ENCODE results near the gene OBSCN. TPM values are rescaled to one million over a fixed set of nuclear protein-coding genes. Genes with fewer than 3 reads are reported as not detected.

Gene OBSCN
- total RNA-seq, 1 donor from 2014 or later: 21.6 TPM

DNA sequence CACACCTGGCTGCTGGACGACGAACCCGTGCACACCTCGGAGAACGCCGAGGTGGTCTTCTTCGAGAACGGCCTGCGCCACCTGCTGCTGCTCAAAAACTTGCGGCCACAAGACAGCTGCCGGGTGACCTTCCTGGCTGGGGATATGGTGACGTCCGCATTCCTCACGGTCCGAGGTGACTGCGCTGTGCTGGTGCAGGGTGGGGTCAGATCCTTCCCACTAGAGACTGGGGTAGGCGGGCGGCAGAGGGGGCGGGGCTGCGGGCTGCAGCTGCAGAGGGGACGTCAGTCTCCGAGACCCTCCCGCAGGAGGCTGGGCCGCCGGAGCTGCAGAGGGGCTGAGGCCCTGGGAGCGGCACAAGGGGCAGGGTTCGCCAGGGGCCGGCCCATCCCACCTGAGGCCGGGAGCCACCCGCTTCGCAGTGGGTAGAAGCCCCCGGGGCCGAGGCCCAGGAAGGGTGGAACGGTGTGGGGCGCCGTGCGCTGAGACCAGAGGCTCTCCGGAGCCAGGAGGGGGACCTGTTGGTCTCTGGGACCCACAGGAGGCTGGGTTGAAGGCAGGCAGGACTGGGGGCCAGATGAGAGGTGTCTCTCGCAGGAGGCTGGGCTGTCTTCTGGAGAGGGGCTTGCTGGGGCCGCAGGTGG is 108.2 kb downstream of the OBSCN start:
- intact Hi-C loops (cut with micrococcal nuclease): no loop called here

DNA sequence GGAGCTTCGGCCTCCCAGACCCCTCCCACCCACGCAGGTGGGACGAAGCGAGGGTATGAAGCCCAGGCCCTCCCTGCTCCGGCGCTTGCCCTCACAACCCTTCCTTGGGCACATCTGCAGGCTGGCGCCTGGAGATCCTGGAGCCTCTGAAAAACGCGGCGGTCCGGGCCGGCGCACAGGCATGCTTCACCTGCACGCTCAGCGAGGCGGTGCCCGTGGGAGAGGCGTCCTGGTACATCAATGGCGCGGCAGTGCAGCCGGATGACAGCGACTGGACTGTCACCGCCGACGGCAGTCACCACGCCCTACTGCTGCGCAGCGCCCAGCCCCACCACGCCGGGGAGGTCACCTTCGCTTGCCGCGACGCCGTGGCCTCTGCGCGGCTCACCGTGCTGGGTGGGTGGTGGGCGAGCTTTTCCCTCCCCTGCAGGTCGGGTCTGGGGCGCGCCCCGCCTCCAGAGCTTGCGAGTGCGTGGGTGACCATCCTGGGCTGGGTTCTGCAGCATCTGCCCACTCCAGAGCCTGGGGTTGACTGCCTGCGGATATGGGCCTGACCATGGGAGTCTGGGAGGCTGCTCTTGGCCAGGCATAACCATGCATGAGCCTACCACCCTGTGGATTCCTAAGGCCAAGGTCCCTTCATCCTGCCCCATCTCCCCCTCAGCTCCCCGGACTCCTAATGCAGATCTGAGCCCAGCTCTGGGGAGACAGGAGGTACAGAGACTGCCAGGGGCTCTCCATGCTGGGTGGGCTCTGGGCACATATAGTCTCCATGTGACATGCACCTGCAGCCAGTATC is 108.9 kb downstream of the OBSCN start:
- intact Hi-C loops (cut with micrococcal nuclease): no loop called here

DNA sequence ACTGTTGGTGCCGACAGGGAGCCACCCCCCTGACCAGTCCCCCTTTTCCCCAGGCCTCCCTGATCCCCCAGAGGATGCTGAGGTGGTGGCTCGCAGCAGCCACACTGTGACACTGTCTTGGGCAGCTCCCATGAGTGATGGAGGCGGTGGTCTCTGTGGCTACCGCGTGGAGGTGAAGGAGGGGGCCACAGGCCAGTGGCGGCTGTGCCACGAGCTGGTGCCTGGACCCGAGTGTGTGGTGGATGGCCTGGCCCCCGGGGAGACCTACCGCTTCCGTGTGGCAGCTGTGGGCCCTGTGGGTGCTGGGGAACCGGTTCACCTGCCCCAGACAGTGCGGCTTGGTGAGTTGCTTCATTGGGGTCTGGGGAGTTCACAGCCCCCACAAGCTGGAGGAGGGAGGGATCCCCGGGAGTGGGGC is 109.6 kb downstream of the OBSCN start:
- intact Hi-C loops (cut with micrococcal nuclease): no loop called here

DNA sequence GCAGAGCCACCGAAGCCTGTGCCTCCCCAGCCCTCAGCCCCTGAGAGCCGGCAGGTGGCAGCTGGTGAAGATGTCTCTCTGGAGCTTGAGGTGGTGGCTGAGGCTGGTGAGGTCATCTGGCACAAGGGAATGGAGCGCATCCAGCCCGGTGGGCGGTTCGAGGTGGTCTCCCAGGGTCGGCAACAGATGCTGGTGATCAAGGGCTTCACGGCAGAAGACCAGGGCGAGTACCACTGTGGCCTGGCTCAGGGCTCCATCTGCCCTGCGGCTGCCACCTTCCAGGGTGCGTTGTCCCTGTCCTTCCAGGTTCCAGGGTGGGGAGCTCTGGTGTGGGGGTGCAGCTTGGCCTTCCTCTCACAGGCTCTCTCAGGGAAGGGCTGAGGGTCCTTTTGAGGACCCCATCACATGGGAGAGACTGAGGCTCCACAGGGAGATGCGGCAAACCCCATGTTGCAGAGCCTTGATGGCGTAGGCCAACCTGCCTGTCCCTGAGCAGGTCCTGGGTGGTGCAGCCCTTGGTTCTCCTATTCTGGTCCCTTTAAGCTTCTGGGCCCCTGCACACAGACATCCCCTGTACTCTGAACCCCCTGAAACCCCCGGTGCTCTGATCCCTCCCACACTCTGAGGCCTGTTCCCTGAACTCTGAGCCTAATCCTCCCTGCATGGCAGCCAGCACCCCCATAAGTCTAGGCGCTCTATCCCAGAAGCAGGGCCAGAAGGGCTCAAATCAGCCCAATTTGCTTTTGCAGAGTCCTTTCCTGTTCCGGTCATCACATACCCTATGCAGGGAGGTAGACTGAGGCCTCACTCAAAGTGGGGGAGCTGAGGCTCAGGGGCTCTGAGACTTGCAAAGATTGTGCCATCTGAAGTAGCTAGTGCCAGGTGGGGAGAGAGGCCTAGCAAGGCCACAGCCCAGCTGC is 110.3 kb downstream of the OBSCN start:
- intact Hi-C loops (cut with micrococcal nuclease): no loop called here

DNA sequence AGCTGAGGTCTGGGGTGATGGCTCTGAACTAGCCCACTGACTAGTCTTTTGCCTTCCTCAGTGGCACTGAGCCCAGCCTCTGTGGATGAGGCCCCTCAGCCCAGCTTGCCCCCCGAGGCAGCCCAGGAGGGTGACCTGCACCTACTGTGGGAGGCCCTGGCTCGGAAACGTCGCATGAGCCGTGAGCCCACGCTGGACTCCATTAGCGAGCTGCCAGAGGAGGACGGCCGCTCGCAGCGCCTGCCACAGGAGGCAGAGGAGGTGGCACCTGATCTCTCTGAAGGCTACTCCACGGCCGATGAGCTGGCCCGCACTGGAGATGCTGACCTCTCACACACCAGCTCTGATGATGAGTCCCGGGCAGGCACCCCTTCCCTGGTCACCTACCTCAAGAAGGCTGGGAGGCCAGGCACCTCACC is 111.0 kb downstream of the OBSCN start:
- intact Hi-C loops (cut with micrococcal nuclease): no loop called here

DNA sequence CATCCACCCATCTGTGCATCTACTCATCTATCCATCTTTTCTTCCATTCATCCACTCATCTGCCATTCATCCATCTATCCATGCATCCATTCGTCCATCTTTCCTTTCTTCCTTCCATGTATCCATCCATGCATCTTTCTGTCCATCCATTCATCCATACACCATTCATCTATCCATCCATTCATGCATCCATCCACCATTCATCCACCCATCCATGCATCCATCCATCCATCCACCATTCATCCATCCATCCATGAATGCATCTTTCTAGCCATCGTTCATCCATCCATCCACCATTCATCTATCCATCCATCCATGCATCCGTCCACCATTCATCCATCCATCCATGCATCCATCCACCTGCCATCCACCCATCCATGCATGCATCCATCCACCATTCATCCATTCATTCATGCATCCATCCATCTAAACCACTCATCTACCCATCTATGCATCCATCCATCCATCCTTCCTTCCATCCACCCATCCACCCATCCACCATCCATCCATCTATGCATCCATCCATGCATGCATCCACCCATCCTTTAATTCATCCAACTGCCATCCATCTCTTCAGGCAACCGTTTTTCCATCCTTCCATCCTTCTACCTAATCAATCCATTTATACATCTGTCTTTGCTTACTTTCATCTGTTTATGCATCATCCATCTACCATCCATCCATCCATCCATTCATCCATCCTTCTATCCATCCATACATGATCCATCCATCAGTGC is 111.7 kb downstream of the OBSCN start:
- intact Hi-C loops (cut with micrococcal nuclease): no loop called here

DNA sequence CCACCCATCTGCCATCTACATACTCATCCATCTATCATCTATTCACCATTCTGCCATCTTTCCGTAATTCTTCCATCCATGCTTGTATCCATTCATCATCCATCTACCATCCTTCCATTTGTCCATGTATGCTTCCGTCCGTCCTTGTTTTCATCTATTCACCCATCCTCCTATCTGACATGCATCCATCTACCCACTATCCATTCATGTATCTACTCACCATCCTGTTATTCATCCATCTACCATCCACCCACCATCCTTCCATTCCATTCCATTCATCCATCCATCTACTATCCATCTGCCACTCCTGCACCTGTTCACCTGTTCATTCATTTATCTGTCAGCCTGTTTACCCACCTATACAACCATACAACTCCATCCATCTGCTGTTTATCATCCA is 112.5 kb downstream of the OBSCN start:
- intact Hi-C loops (cut with micrococcal nuclease): no loop called here

DNA sequence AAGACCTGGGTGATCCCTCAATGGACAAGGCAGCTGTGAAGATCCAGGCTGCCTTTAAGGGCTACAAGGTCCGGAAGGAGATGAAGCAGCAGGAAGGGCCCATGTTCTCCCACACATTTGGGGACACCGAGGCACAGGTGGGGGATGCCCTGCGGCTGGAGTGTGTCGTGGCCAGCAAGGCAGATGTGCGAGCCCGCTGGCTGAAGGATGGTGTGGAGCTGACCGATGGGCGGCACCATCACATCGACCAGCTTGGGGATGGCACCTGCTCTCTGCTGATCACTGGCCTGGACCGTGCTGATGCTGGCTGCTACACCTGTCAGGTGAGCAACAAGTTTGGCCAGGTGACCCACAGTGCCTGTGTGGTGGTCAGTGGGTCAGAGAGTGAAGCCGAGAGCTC is 113.6 kb downstream of the OBSCN start:
- intact Hi-C loops (cut with micrococcal nuclease): no loop called here

DNA sequence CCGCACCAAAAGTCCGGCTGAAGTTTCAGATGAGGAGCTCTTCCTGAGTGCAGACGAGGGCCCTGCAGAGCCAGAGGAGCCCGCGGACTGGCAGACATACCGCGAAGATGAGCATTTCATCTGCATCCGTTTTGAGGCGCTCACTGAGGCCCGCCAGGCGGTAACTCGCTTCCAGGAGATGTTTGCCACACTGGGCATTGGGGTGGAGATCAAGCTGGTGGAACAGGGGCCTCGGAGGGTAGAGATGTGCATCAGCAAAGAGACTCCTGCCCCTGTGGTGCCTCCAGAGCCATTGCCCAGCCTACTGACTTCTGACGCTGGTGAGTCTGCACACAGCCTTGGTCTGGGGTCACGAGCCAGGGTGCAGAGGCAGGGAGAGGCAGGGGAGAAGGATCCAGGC is 114.1 kb downstream of the OBSCN start:
- intact Hi-C loops (cut with micrococcal nuclease): no loop called here

DNA sequence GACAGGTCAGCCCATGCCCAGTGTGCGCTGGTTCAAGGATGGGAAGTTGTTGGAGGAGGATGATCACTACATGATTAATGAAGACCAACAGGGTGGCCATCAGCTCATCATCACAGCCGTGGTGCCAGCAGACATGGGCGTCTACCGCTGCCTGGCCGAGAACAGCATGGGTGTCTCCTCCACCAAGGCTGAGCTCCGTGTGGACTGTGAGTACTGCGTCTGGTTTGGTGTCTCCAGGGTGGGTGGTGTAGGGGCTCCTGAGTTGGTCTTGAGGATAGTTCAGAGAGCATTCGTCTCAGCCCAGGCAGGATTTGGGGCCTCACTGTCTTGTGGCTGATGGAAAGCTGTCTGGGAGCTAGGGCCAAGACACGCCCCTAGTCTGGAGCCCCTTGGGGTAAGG is 115.6 kb downstream of the OBSCN start:
- intact Hi-C loops (cut with micrococcal nuclease): no loop called here

DNA sequence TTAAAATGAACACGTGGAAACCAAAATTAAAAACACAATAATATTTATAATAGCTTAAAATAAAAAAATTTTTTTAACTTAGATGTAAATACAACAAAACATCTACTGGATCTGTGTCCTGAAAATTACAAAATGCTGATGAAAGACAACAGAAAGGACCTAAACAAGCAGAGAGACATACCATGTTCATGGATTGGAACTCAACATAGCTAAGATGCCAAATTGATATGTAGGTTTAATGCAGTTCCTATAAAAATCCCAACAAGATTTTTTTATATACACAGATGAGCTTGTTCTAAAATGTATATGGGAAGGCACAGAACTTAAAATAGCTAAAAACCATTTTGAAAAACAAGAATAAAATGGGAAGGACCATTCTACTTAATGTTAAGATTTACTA is 117.4 kb downstream of the OBSCN start:
- intact Hi-C loops (cut with micrococcal nuclease): no loop called here

DNA sequence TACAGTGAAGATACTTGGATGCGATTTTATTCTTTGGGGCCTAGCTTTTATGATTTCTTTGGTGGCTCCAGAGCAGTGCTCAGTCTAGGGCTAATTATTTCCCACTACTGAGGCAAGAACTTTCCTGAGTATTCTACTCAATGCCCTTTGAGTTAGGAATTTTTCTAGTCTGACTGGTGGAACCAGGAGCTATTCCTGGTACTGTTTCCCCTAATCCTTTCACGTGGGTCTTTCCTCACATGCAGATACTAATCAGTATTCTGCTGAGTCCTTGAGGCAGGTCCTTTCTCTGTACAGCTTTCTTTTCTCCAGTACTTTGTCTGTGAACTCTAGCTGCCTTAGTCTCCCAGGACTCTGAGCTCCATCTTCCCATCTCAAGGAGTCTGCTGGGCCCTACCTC is 122.0 kb downstream of the OBSCN start:
- intact Hi-C loops (cut with micrococcal nuclease): no loop called here

DNA sequence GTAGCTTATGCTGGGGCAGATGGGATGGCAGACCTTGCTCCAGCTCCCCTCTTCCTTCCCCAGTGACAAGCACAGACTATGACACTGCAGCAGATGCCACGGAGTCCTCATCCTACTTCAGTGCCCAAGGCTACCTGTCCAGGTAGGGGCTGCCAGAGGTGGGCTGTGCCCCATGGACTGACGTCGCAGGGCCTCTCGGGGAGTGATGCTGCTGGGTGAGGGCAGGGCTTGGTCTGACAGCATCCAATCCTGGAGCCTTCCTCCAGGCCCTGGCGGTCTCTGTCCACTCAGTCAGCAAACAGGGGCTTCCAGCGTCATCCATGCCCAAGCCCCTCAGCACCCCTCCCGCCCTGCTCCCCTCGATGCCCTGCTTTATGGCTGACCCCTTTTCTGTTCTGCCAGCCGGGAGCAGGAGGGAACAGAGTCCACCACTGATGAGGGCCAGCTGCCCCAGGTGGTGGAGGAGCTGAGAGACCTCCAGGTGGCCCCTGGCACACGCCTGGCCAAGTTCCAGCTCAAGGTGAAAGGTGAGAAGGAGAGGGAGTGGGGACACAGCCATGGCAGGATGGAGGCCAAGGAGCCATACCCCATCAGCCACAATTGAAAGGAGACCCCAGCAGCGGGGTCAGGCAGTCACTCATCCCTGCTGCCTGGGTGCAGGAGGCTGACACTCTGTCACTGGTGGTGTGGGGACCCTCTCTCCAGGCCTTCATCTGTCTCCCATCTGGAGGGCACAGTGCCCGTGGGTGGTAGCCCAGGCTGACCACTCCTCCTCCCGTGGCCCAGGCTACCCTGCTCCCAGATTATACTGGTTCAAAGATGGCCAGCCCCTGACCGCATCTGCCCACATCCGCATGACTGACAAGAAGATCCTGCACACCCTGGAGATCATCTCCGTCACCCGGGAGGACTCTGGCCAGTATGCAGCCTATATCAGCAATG is 125.2 kb downstream of the OBSCN start:
- intact Hi-C loops (cut with micrococcal nuclease): no loop called here

DNA sequence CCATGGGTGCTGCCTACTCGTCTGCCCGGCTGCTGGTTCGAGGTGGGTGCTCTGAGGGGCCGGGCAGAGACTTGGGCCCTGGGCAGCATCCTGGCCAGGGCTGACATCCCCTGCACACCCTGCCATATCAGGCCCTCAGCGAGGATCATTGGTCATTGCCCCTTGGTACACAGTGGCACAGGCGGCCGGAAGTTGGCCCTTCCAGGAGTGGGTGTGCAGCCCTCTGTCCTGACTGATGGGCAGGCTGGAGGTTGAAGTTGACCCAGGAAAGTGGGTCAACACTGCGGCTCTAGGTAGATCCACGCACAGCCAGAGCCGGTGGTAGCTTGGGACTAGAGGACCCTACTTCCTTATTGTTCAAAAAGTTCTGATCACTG is 125.9 kb downstream of the OBSCN start:
- intact Hi-C loops (cut with micrococcal nuclease): no loop called here

DNA sequence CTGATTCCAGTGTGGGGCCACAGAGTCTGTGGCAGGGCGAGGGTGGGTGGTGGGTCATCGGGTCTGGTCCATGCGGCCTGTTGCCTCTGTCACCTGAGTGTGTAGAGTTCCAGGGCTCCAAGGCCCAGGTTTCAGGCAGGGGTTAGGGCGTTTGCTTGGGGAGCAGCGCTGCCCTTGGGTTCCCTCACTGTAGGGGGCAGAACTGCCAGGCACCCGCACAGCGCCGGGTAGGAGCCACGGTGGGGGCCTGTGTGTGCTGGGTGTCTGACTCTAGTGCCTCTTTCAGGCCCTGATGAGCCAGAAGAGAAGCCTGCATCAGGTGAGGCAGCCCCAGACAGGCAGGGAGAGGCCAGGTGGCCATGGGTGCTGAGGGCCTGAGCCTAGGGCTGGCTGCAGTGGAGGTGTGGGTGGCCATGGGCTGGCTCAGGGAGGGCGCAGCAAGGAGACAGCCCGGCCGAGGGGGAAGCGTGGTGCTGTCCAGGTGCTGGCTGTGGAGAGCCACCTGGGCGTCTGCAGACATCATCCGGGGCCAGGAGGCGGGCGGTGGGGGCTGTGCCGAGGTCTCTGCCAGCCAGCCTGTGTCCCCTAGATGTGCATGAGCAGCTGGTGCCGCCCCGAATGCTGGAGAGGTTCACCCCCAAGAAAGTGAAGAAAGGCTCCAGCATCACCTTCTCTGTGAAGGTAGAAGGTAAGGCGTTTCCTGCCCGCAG is 126.5 kb downstream of the OBSCN start:
- intact Hi-C loops (cut with micrococcal nuclease): no loop called here

DNA sequence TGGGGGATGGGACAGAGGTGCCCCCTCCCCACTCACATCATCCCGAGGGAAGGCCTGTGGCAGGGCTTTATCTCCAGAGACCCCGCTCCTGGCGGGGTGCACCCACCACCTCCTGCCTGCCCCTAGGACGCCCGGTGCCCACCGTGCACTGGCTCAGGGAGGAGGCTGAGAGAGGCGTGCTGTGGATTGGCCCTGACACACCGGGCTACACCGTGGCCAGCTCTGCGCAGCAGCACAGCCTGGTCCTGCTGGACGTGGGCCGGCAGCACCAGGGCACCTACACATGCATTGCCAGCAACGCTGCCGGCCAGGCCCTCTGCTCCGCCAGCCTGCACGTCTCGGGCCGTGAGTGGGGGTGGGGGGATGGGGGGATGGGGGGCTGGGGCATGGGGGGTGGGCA is 127.1 kb downstream of the OBSCN start:
- intact Hi-C loops (cut with micrococcal nuclease): no loop called here

DNA sequence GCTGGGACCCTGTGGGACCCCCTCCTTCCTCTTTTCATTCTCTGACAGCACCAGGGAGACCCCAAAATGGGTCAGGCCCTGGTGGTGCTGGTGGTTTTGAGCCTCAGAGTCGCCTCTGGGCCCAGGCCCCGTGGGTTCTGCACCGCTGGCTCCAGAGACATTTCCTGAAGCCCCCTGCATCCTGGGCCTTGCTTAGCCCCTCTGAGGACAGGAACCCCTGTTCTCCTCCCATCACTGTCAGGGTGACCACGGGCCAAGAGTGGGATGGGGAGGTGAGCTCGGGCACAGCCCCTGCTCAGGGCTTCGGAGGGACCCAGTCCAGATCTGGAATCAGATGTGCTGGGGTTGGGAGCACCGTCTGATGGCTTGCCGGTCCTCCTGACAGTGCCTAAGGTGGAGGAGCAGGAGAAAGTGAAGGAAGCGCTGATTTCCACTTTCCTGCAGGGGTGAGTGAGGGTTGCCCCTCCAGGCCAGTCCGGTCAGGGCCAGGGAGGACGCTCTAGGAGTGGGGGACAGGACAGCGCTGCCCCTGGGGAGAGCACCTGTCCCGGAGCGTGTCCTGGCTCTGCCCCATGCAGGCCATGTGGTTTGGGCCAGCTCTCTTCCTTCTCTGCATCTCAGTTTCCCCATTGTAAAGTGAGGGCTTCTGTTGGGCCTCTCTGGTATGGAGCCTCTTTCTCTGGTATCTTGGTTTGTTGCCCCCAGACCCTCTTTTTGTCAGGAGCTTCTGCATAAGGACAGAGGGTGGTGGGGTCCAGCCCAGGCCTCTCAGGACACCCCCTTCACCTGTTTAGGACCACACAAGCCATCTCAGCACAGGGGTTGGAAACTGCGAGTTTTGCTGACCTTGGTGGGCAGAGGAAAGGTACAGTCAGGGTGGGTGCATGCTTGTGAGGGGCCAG is 127.8 kb downstream of the OBSCN start:
- intact Hi-C loops (cut with micrococcal nuclease): no loop called here

DNA sequence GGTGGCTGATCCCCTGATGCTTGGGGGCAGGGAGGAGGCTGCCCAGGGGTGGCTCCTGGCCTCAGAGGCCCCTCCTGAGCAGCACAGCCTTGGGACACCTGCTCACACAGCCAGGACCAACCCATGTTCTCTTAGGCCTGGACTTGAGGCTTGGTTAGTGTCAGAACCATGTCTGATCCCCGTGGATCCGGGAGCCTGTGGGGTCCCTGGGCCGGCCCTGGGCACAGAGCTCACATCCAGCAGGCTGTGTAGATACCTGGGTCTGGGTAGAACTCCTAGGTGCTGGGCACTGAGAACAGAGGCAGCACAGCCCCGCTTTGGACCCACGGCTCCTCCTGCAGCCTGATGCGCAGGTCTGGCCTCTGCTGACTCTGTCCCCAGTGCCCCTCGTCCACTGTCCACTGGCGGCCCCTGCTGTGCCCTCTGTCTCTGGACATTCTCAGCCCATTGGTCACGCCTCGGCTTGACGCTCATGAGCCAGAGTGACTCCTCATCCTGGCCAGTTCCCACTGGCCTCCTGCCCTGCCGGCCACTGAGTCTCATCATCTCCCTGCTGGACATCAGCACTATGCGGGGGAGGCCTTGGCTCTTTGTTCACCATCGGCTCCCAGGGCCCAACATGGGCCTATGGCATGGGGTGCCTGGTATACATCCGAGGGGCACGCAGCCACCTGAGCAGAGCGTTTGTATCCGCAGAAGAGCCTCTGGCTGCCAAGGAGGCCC is 128.6 kb downstream of the OBSCN start:
- intact Hi-C loops (cut with micrococcal nuclease): no loop called here

Data from T-helper 2 cell treated with Interferon-gamma antibody and Interleukin-4, amounts not matched to agents 100 ng/mL and 5 ng/mL, for 36 hours (primary cell).